ENCODE measurements around the gene PRRT1B. TPM values are rescaled to one million over a fixed set of nuclear protein-coding genes. Genes with fewer than 3 reads are reported as not detected.
"Not testable (repeated sequence)": the region's sequence is repeated elsewhere in the genome, so short reads cannot be mapped to it uniquely, and the experiment has no call there.

Gene PRRT1B
- total RNA-seq, 1 donor from 2014 or later = not detected

DNA sequence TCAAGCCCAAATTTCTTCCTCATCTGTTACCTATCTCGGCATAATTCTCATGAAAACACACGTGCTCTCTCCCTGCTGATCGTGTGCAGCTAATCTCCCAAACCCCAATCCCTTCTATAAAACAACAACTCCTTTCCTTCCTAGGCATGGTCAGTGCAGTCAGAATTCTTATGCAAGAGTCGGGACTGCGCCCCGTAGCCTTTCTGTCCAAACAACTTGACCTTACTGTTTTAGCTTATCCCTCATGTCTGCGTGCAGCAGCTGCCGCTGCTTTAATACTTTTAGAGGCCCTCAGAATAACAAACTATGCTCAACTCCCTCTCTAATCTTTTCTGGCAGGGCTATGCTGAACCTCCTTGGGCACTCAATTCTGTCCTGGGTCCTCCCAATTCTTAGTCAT lies 5.1 kb downstream of the PRRT1B start:
- ATAC-seq = not testable (repeated sequence)

DNA sequence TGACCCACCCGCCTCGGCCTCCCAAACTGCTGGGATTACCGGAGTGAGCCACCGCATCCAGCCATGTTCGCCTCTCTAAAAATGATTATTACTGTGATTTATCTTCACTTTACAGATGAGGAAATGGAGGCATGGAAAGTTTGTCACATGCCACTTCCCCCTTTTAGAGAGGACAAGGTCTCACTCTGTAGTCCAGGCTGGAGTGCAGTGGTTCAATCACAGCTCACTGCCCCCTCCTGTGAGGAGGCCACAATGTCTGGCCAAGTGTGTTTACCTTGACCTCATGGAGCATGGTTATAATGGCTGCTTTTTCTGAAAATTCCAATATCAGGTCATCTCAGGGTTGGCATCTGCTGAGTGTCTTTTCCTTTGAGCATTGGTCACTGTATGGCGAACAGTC lies 6.7 kb downstream of the PRRT1B start:
- no peak for ATAC-seq

DNA sequence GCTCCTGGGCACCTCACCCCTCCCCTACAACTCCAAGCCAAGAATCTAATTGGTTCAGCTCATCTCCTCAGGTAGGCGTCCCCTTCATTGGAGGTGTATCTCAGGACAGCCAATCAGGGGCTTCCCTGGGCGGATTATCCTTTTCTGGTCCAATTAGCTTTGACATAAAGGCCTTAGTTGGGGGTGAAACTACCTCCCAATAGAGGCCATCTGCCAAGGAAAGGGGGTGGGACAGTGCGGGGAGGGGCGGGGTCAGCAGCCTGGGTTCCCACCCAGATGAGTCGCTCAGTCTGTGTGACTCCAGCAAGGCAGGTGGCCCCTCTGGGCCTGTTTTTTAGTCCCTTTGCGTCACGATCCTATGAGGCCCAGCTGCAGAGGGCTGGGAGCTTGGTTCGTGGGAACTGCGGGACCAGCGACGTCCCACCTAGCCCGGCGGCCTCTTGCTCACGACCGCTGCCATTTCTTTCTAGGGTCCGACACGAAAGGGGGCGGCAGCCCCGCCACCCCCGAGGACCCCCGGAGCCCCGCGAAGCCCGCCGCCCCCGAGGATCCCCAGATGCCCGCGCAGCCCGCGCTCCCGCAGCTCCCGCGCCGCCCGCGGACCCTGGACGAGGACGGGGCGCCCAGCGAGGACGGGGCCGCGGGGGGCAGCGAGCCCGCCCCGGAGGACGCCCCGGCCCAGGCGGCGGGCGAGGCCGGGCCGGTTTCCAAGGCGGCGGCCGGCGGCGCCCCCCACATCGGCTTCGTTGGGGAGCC lies 8.9 kb downstream of the PRRT1B start:
- no peak for ATAC-seq

DNA sequence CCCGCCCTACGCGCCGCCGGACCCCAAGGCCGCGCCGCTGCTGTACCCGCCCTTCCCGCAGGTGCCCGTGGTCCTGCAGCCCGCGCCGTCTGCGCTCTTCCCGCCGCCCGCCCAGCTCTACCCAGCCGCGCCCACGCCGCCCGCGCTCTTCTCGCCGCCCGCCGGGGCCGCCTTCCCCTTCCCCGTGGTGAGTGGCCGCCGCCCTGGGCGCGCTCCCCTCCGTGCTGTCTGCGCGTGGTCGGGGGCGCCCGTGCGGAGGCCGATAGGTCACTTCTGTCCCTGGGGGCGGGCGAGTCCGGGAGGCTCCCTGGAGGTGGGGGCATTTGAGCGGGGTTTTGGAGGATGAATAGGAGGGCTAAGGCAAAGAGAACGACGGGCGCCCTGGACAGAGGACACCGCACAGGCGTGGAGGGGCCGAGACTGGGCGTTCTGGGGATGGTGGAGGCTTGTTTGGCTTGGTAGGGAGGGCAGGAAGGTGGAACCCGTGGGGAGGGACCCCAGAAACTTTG lies 9.6 kb downstream of the PRRT1B start:
- ATAC-seq = no peak

- ATAC-seq = peak; percentile 26
These were observed 10.7 kb downstream of the PRRT1B start for GRCh38 chr9:131555841-131556673.

DNA sequence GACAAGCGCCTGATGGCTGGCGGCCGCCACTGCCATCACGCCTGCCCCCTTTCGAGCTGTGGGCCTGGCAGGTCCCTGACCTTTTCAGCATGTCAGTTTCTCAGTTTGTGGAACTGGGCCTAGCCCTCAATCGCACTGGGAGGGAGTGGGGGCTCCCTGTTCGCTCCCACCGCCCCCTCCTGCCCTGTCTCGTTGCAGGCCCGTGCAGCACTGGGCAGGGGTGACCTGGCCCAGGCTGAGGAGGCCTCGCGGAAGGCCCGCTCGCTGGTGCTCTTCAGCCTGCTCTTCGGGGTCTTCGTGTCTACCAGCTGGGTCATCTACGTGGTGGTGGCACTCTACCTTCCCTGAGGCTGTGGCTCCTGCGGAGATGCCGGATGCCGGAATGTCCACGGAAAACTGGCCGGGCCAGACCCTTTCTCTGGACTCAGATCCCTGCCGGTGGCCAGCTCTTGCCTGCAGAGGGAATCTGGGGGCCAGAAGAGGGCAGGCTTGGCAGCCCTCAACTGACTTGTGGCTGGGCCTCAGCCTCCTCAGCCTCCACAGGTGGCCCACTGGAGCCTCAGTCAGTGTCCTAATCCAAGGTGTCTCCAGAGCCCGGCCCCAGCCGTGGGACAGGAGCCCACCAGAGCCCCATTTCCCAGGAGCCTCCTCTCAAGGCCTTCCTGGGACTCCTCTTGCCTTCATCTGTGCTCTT lies 12.7 kb downstream of the PRRT1B start:
- ATAC-seq = no peak

GRCh38 chr9:131559421-131560000 lies 14.2 kb downstream of the PRRT1B start:
- ATAC-seq = no peak

DNA sequence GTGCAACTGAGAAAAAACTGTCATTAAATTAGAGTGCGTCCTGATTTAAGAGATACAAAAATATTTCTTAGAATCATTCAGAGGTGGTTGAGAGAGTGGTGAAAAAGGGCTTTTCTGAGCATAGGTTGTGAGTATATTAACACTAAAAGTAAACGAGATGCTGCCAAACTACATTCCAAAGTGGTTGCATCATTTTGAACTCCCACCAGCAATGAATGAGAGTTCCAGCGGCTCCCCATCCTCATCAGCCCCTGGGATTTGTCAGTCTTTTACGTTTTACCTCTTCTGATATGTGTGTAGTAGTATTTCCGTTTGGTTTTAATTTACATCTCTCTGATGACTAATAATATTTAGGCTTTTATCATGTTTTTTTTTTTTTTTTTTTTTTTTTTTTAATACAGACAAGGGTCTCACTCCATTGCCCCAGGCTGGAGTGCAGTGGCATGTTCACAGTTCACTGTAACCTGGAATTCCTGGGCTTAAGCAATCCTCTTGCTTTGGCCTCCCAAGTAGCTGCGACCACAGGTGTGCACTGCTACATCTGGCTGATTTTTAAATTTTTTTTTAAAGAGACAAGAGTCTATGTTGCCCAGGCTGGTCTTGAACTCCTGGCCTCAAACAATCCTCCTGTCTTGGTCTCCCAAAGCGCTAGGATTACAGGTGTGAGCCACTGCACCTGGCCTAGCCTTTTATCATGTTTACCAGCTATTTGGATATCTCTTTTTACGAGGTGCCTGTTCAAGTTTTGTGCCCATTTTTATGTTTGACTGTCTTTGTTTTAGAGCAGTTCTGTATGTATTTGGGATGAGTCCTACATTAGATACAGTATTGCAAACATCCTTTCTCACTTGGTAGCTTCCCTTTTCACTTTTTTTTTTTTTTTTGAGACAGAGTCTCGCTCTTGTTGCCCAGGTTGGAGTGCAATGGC lies 17.0 kb downstream of the PRRT1B start:
- ATAC-seq = no peak

DNA sequence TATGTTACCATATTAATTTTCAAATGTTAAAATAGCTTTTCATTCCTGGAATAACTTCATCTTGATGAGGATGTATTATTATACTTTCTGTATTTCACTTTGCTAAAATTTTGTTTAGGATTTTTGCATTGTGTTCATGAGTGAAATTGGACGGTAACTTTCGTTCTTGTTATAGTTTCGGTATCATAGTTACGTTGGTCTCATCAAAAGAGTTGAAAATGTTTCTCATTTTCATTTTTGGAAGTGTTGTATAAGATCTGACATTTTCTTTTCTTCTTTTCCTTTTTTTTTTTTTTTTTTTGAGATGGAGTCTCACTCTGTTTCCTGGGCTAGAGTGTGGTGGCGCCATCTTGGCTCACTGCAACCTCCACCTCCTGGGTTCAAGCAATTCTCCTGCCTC lies 20.0 kb downstream of the PRRT1B start:
- ATAC-seq = no peak

- ATAC-seq = no peak
These were observed 20.8 kb downstream of the PRRT1B start for GRCh38 chr9:131566158-131566557.

GRCh38 chr9:131567910-131568309 lies 22.6 kb downstream of the PRRT1B start:
- no peak for ATAC-seq

GRCh38 chr9:131574730-131575640 lies 29.7 kb downstream of the PRRT1B start:
- no peak for ATAC-seq

GRCh38 chr9:131575946-131576853 lies 30.9 kb downstream of the PRRT1B start:
- no peak for ATAC-seq

DNA sequence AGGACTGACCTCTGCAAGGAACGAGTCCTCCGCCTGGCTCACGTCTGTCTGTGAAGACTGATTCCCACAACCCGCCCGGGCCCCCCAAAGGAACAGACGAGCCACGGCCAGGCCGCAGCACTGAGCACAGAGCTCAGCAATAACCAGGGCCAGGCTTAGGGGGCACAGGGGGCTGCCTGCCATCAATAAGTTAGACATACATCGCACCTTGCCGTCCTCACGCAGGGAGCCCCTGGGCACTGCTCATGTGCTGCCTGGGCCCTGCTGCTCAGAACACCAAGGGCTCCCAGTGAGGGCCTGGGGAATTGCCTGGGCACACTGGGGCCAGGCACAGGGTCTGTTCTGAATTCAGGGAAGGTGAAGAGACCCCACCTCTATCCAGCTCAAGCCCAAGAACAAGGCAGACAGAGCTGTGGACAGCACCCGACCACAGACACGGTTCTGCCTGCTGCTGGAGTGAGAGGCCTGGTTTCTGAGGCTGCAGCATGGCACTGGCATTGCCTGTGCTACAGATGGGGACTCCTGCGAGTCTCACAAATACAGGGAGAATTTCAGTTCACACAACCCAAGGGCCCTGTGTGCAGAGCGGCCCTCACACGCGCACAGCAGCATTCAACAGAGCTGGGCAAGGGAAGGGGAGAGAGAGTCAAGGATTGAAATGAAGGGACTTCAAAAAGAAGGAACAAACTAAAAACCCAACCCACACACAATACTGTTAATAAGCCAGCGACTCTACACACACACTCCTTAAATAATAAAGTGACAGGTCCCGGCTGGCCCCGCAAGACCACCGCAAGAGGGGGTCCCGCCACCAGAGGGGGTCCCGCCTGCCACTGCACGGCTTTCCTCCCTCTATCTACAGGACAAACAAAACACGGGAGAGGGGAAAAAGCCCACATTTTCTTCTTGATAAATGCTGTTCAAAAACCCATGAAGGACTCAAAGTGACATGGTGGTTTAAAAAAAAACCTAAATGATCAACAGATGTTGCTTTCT lies 32.0 kb downstream of the PRRT1B start:
- ATAC-seq = peak; percentile 18

GRCh38 chr9:131578021-131578420 lies 32.7 kb downstream of the PRRT1B start:
- ATAC-seq = no peak

GRCh38 chr9:131578731-131579504 lies 33.6 kb downstream of the PRRT1B start:
- ATAC-seq = peak; percentile 27

DNA sequence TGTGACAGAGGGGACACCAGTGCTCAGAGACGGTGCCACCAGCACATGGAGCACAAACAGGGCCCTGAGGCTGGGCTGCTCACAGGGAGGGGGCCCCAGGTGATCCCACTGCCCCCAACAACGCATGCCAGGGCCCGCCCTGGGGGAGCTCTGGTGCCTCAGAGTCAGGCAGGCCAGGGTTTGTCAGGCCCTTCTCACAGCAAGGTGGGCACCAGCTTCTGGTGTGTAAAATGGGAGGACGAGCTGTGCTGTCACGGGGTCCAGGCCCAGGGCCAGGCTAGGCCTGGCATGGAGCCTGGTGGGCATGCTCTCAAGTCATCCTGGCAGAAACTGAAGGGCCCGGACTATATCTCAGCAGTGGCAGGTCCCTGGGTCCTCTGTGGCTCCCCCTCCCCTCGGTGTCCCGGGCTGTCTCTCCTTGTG lies 34.5 kb downstream of the PRRT1B start:
- ATAC-seq = no peak

Data from esophagus mucosa (tissue), 1 donor.